ENCODE results near the gene SSUH2. TPM values are rescaled to one million over a fixed set of nuclear protein-coding genes. Genes with fewer than 3 reads are reported as not detected.

SSUH2 gene
- total RNA-seq, 4 donors from 2014 or later, result 0.62 TPM; not detected in 3

- Histone ChIP-seq H3K27me3 (peaks cover 2% of the 10 kb centered on the region), H3K9me3 (no peaks in the 10 kb centered on the region), H3K4me3 (no peak overlapping the region), H3K36me3 (no peaks in the 10 kb centered on the region), H3K4me1 (no peaks in the 10 kb centered on the region), H3K27ac (no peak overlapping the region)
- no peak for DNase-seq (ENCODE audit: low spot score in 2 of 2)
- WGBS, result 86% methylated on average over 11 of the region's 11 CpGs
- TF ChIP-seq EP300 (IDR thresholded peaks at IDR 0.05), result no peak
- no peak for TF ChIP-seq POLR2AphosphoS5 (IDR thresholded peaks at IDR 0.05)
- TF ChIP-seq POLR2A (IDR thresholded peaks at IDR 0.05), result no peak
- TF ChIP-seq, protein P1, sequence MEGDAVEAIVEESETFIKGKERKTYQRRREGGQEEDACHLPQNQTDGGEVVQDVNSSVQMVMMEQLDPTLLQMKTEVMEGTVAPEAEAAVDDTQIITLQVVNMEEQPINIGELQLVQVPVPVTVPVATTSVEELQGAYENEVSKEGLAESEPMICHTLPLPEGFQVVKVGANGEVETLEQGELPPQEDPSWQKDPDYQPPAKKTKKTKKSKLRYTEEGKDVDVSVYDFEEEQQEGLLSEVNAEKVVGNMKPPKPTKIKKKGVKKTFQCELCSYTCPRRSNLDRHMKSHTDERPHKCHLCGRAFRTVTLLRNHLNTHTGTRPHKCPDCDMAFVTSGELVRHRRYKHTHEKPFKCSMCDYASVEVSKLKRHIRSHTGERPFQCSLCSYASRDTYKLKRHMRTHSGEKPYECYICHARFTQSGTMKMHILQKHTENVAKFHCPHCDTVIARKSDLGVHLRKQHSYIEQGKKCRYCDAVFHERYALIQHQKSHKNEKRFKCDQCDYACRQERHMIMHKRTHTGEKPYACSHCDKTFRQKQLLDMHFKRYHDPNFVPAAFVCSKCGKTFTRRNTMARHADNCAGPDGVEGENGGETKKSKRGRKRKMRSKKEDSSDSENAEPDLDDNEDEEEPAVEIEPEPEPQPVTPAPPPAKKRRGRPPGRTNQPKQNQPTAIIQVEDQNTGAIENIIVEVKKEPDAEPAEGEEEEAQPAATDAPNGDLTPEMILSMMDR (IDR thresholded peaks at IDR 0.05), result no peak
These were observed 4.5 kb upstream of the SSUH2 start for GRCh38 chr3:8648909-8649741.

DNA sequence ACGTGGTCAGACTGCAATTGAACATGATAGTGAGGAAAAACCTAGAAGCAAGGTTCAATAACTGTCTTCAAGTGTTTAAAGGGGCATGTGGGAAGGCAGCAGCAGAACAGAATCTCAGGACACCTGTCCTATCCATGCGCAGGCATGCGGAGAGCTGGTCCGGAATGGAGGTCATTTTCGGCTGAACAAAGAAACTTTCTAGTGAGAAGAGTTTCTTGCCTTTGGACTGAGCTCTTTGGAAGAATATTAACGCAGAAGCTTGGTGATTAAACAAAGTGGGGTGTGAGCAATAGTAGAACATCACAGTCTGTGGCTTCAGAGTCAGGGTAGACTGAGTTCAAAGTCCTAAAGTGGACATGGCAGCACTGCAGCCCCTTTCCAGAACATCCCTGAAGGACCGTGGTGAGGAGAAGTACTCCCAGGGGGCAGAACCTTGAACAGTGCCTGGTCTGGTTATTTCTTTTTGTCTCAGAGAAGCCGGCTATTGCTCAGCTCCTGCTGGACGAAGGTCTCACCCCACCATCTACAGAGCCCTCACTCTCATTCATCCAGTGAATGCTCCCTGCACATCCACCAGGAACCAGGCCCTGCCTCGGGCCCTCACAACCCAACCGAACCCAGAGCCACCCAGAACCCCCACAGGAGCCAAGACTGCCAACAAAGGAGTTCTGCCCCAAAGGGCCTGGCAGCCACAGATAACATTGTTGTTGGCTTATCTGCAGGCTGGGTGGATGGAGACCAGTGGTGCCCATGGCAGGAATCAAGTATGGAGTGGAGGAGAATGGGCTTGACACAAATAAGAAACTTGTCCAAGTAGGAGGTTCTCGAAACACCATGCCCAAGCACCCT, 2.8 kb upstream of the SSUH2 start:
- Histone ChIP-seq H3K4me1 (no peaks in the 10 kb centered on the region), H3K27me3 (peaks cover 2% of the 10 kb centered on the region), H3K4me3 (no peak overlapping the region), H3K9me3 (no peaks in the 10 kb centered on the region), H3K36me3 (no peaks in the 10 kb centered on the region), H3K27ac (no peak overlapping the region)
- TF ChIP-seq, protein P1 (IDR thresholded peaks at IDR 0.05), result no peak
- TF ChIP-seq POLR2A (IDR thresholded peaks at IDR 0.05) (no peak), POLR2AphosphoS5 (IDR thresholded peaks at IDR 0.05) (no peak), EP300 (IDR thresholded peaks at IDR 0.05) (no peak)
- 86% methylated on average over 12 of the region's 12 CpGs for WGBS
- DNase-seq (ENCODE audit: low spot score in 2 of 2), result no peak

GRCh38 chr3:8646313-8646938, 1.8 kb upstream of the SSUH2 start:
- no peak overlapping the region for H3K27ac ChIP-seq
- TF ChIP-seq POLR2AphosphoS5 (IDR thresholded peaks at IDR 0.05) (no peak), EP300 (IDR thresholded peaks at IDR 0.05) (no peak), POLR2A (IDR thresholded peaks at IDR 0.05) (no peak)
- TF ChIP-seq, protein P1 (IDR thresholded peaks at IDR 0.05), result no peak
- H3K9me3 ChIP-seq, result no peaks in the 10 kb centered on the region
- DNase-seq (ENCODE audit: low spot score in 2 of 2), result peak in 1 of 2 donors; percentile 58
- peaks cover 2% of the 10 kb centered on the region for H3K27me3 ChIP-seq
- no peak overlapping the region for H3K4me3 ChIP-seq
- 88% methylated on average over 14 of the region's 14 CpGs for WGBS
- no peaks in the 10 kb centered on the region for H3K36me3 ChIP-seq
- H3K4me1 ChIP-seq, result no peaks in the 10 kb centered on the region

GRCh38 chr3:8645712-8646111, 1.1 kb upstream of the SSUH2 start:
- no peaks in the 10 kb centered on the region for H3K9me3 ChIP-seq
- 70% methylated on average over 6 of the region's 6 CpGs for WGBS
- no peaks in the 10 kb centered on the region for H3K4me1 ChIP-seq
- peaks cover 2% of the 10 kb centered on the region for H3K27me3 ChIP-seq
- TF ChIP-seq EP300 (IDR thresholded peaks at IDR 0.05) (no peak), POLR2A (IDR thresholded peaks at IDR 0.05) (no peak), POLR2AphosphoS5 (IDR thresholded peaks at IDR 0.05) (no peak)
- TF ChIP-seq, protein P1 (IDR thresholded peaks at IDR 0.05), result no peak
- no peaks in the 10 kb centered on the region for H3K36me3 ChIP-seq
- no peak overlapping the region for H3K27ac ChIP-seq
- H3K4me3 ChIP-seq, result no peak overlapping the region
- no peak for DNase-seq (ENCODE audit: low spot score in 2 of 2)

Measured in suprapubic skin (tissue), 4 donors.